ENCODE data around the gene RAPH1.

GRCh38 chr2:203442463-203442862 lies 92.6 kb downstream of the RAPH1 start:
- TF ChIP-seq CTCF (IDR thresholded peaks at IDR 0.05), result no peak
- no peak for TF ChIP-seq POLR2A (IDR thresholded peaks at IDR 0.05)
- TF ChIP-seq EP300 (IDR thresholded peaks at IDR 0.05), result no peak
- TF ChIP-seq POLR2AphosphoS5 (IDR thresholded peaks at IDR 0.05), result no peak
